Ishikawa (cell line): ENCODE results near the gene STK39.

Source experiments
- CEBPB ChIP-seq: IDR thresholded peaks from 2 replicates; pipeline ENCODE4 v1.6.1; 2012
- CREB1 ChIP-seq: IDR thresholded peaks from 2 replicates; pipeline ENCODE4 v1.6.1; 2012; ENCODE audit warnings: low read depth
- EGR1 ChIP-seq: IDR thresholded peaks from 2 replicates; pipeline ENCODE4 v1.6.1; 2012
- EP300 ChIP-seq: IDR thresholded peaks from 2 replicates; pipeline ENCODE4 v1.6.1; 2012; ENCODE audit warnings: borderline replicate concordance
- FOXM1 ChIP-seq: IDR thresholded peaks from 2 replicates; pipeline ENCODE4 v1.6.1; 2012; ENCODE audit warnings: low read depth, borderline replicate concordance
- MAX ChIP-seq: IDR thresholded peaks from 2 replicates; pipeline ENCODE4 v1.6.1; 2012
- NFIC ChIP-seq: IDR thresholded peaks from 2 replicates; pipeline ENCODE4 v1.6.1; 2012
- RAD21 ChIP-seq: IDR thresholded peaks from 2 replicates; pipeline ENCODE4 v1.6.1; 2012; ENCODE audit warnings: low read depth
- REST ChIP-seq: IDR thresholded peaks from 2 replicates; pipeline ENCODE4 v1.6.1; 2012; ENCODE audit warnings: low read depth, mild to moderate bottlenecking
- TAF1 ChIP-seq: IDR thresholded peaks from 2 replicates; pipeline ENCODE4 v1.6.1; 2012; ENCODE audit warnings: low read depth, mild to moderate bottlenecking
- TCF12 ChIP-seq: IDR thresholded peaks from 2 replicates; pipeline ENCODE4 v1.6.1; 2012; ENCODE audit warnings: low read depth
- TEAD4 ChIP-seq: IDR thresholded peaks from 2 replicates; pipeline ENCODE4 v1.6.1; 2012
- USF1 ChIP-seq: IDR thresholded peaks from 2 replicates; pipeline ENCODE4 v1.6.1; 2012
- YY1 ChIP-seq: IDR thresholded peaks from 2 replicates; pipeline ENCODE4 v1.6.1; 2012; ENCODE audit warnings: low read depth
- ZBTB7A ChIP-seq: IDR thresholded peaks from 2 replicates; pipeline ENCODE4 v1.6.1; 2012; ENCODE audit warnings: low read depth

Gene STK39

GRCh38 chr2:168241746-168242145 is 5.6 kb downstream of the STK39 start:
- TF ChIP-seq CEBPB (no peak), YY1 (no peak), FOXM1 (no peak), NFIC (no peak), EP300 (no peak), CREB1 (no peak)

GRCh38 chr2:168241208-168241607 is 6.2 kb downstream of the STK39 start:
- no peak for TF ChIP-seq ZBTB7A

- TF ChIP-seq RAD21: no peak
Observed at GRCh38 chr2:168239281-168239680, 8.1 kb downstream of the STK39 start.

GRCh38 chr2:168237741-168238140 is 9.7 kb downstream of the STK39 start:
- no peak for TF ChIP-seq RAD21
- no peak for TF ChIP-seq EP300
- TF ChIP-seq USF1: no peak
- no peak for TF ChIP-seq MAX
- TF ChIP-seq TEAD4: no peak
- no peak for TF ChIP-seq EGR1
- no peak for TF ChIP-seq TAF1
- TF ChIP-seq ZBTB7A: no peak

GRCh38 chr2:168234407-168235085 is 12.8 kb downstream of the STK39 start:
- no peak for TF ChIP-seq CREB1
- TF ChIP-seq TAF1: no peak
- no peak for TF ChIP-seq FOXM1
- no peak for TF ChIP-seq CEBPB
- TF ChIP-seq YY1: no peak
- TF ChIP-seq NFIC: no peak
- no peak for TF ChIP-seq TCF12
- no peak for TF ChIP-seq MAX
- no peak for TF ChIP-seq EP300
- TF ChIP-seq ZBTB7A: no peak
- TF ChIP-seq EGR1: no peak

- TF ChIP-seq ZBTB7A: no peak
- no peak for TF ChIP-seq CEBPB
- no peak for TF ChIP-seq TCF12
- TF ChIP-seq RAD21: no peak
- no peak for TF ChIP-seq YY1
Observed at GRCh38 chr2:168233726-168234406, 13.5 kb downstream of the STK39 start.

- TF ChIP-seq REST (no peak), TAF1 (no peak), TEAD4 (no peak), CREB1 (no peak)
Observed at GRCh38 chr2:168233166-168233565, 14.2 kb downstream of the STK39 start.

- TF ChIP-seq ZBTB7A (no peak), CREB1 (no peak), YY1 (no peak), CEBPB (no peak), EP300 (no peak)
Observed at GRCh38 chr2:168231609-168232241, 15.7 kb downstream of the STK39 start.

GRCh38 chr2:168230389-168230788 is 17.0 kb downstream of the STK39 start:
- TF ChIP-seq REST: no peak
- no peak for TF ChIP-seq TCF12
- TF ChIP-seq ZBTB7A: no peak
- TF ChIP-seq TAF1: no peak
- no peak for TF ChIP-seq NFIC
- no peak for TF ChIP-seq FOXM1
- no peak for TF ChIP-seq EP300
- TF ChIP-seq USF1: no peak
- TF ChIP-seq CREB1: no peak
- no peak for TF ChIP-seq TEAD4
- TF ChIP-seq RAD21: no peak
- no peak for TF ChIP-seq MAX
- TF ChIP-seq EGR1: no peak
- no peak for TF ChIP-seq YY1
- no peak for TF ChIP-seq CEBPB
